HepG2 (cell line): ENCODE results near the gene CST3. TPM values are rescaled to one million over a fixed set of nuclear protein-coding genes. Genes with fewer than 3 reads are reported as not detected.

Experiments used
- AKAP8 ChIP-seq: sonication (generic); formaldehyde crosslinking; IDR thresholded peaks from 2 replicates; pipeline ENCODE4 v1.5.1; 2020; ENCODE audit warnings: mild to moderate bottlenecking, missing genetic modification reagents
- CBX5 ChIP-seq: sonication (generic); formaldehyde crosslinking; IDR thresholded peaks from 2 replicates; pipeline ENCODE4 v1.4.0; 2020; ENCODE audit warnings: missing genetic modification reagents, borderline replicate concordance
- CC2D1A ChIP-seq: sonication (generic); formaldehyde crosslinking; IDR thresholded peaks from 2 replicates; pipeline ENCODE4 v1.8.1; 2023; ENCODE audit warnings: mild to moderate bottlenecking, missing genetic modification reagents
- E2F1 ChIP-seq: sonication (generic); formaldehyde crosslinking; IDR thresholded peaks from 2 replicates; pipeline ENCODE4 v1.5.0; 2020; ENCODE audit warnings: missing genetic modification reagents
- HINFP ChIP-seq: sonication (generic); formaldehyde crosslinking; IDR thresholded peaks from 2 replicates; pipeline ENCODE4 v1.4.0; 2020; ENCODE audit warnings: low read depth, mild to moderate bottlenecking, missing genetic modification reagents
- IRF9 ChIP-seq: sonication (generic); formaldehyde crosslinking; IDR thresholded peaks from 2 replicates; pipeline ENCODE4 v1.8.0; 2022; ENCODE audit warnings: missing genetic modification reagents, mild to moderate bottlenecking, borderline replicate concordance
- MIXL1 ChIP-seq: IDR thresholded peaks from 2 replicates; pipeline ENCODE4 v1.6.1; 2016
- NR0B2 ChIP-seq: sonication (generic); formaldehyde crosslinking; IDR thresholded peaks from 2 replicates; pipeline ENCODE4 v1.4.0; 2020; ENCODE audit warnings: mild to moderate bottlenecking, missing genetic modification reagents
- RBAK ChIP-seq: sonication (generic); formaldehyde crosslinking; IDR thresholded peaks from 2 replicates; pipeline ENCODE4 v1.5.1; 2020; ENCODE audit warnings: mild to moderate bottlenecking, missing genetic modification reagents
- ZBTB37 ChIP-seq: sonication (generic); formaldehyde crosslinking; IDR thresholded peaks from 2 replicates; pipeline ENCODE4 v1.4.0; 2020; ENCODE audit warnings: mild to moderate bottlenecking, missing genetic modification reagents
- ZNF335 ChIP-seq: sonication (generic); formaldehyde crosslinking; IDR thresholded peaks from 2 replicates; pipeline ENCODE4 v1.4.0; 2020; ENCODE audit warnings: missing genetic modification reagents
- ZNF446 ChIP-seq: sonication (generic); formaldehyde crosslinking; IDR thresholded peaks from 2 replicates; pipeline ENCODE4 v1.5.0; 2020; ENCODE audit warnings: mild to moderate bottlenecking, missing genetic modification reagents
- ZNF549 ChIP-seq: sonication (generic); formaldehyde crosslinking; IDR thresholded peaks from 2 replicates; pipeline ENCODE4 v1.5.0; 2020; ENCODE audit warnings: missing genetic modification reagents
- ZNF552 ChIP-seq: sonication (generic); formaldehyde crosslinking; IDR thresholded peaks from 2 replicates; pipeline ENCODE4 v1.9.0; 2022; ENCODE audit warnings: missing genetic modification reagents, mild to moderate bottlenecking, borderline replicate concordance
- ZNF572 ChIP-seq: sonication (generic); formaldehyde crosslinking; IDR thresholded peaks from 2 replicates; pipeline ENCODE4 v1.5.1; 2020; ENCODE audit warnings: mild to moderate bottlenecking, missing genetic modification reagents
- ZNF609 ChIP-seq: sonication (generic); formaldehyde crosslinking; IDR thresholded peaks from 2 replicates; pipeline ENCODE4 v1.4.0; 2020; ENCODE audit warnings: mild to moderate bottlenecking, missing genetic modification reagents, borderline replicate concordance
- ZNF644 ChIP-seq: IDR thresholded peaks from 2 replicates; pipeline ENCODE4 v1.6.1; 2016; ENCODE audit warnings: low read depth
- ZNF772 ChIP-seq: sonication (generic); formaldehyde crosslinking; IDR thresholded peaks from 2 replicates; pipeline ENCODE4 v1.5.0; 2020; ENCODE audit warnings: mild to moderate bottlenecking, missing genetic modification reagents
- ZNF816 ChIP-seq: sonication (generic); formaldehyde crosslinking; IDR thresholded peaks from 2 replicates; pipeline ENCODE4 v1.8.0; 2022; ENCODE audit warnings: missing genetic modification reagents, mild to moderate bottlenecking, borderline replicate concordance
- ZNF839 ChIP-seq: sonication (generic); formaldehyde crosslinking; IDR thresholded peaks from 2 replicates; pipeline ENCODE4 v1.4.0; 2020; ENCODE audit warnings: missing genetic modification reagents, mild to moderate bottlenecking, borderline replicate concordance
- ZNF891 ChIP-seq: sonication (generic); formaldehyde crosslinking; IDR thresholded peaks from 2 replicates; pipeline ENCODE4 v1.5.0; 2020; ENCODE audit warnings: mild to moderate bottlenecking, missing genetic modification reagents
- polyA plus RNA-seq, 8 experiments: library from polyadenylated mRNA; depleted of rRNA in 3 of 8; stranded (reverse) in 7 of 8; unstranded in 1 of 8; fragments of >200 nt; fragmentation: Illumina TruSeq in 4 of 8; extraction: Trizol in 4 of 8; gene quantifications; 2 replicates each; pipeline versions ENCODE4 v1.2.1 to v1.2.3, GENCODE V29; 2011 to 2016; ENCODE audit warnings: low read depth in 4 of 8, missing spikeins in 1 of 8, mixed read lengths in 1 of 8; ENCODE audit not compliant: insufficient read depth in 1 of 8
- total RNA-seq, 5 experiments: library from RNA; depleted of rRNA; stranded (reverse); fragments of >200 nt; fragmentation: Illumina TruSeq; extraction: Trizol; gene quantifications; 2 replicates each; pipeline ENCODE4 v1.2.3, GENCODE V29; 2016; ENCODE audit warnings: low read depth in 1 of 5

CST3 gene
- total and polyA plus RNA-seq, 2 of the 13 experiments (the other 11 are each of a cell fraction or from before 2014, with no cell fraction given) = 690 to 1,005 TPM

GRCh38 chr20:23630392-23630849 lies 7.3 kb downstream of the CST3 start (continued):
- TF ChIP-seq NR0B2 (CRISPR knock-in tag) = no peak
- TF ChIP-seq ZNF816 = no peak
- no peak for TF ChIP-seq ZNF772 (CRISPR knock-in tag)
- TF ChIP-seq ZNF552 (CRISPR knock-in tag) = no peak
- TF ChIP-seq MIXL1 (CRISPR knock-in tag) = no peak
- TF ChIP-seq ZNF891 = no peak; the same call in 1 of the 2 replicates
- no peak for TF ChIP-seq ZNF572 (CRISPR knock-in tag)
- no peak for TF ChIP-seq RBAK (CRISPR knock-in tag)
- no peak for TF ChIP-seq AKAP8 (CRISPR knock-in tag)
- TF ChIP-seq CC2D1A (CRISPR knock-in tag) = no peak
- no peak for TF ChIP-seq E2F1
- TF ChIP-seq CBX5 (CRISPR knock-in tag) = no peak
- TF ChIP-seq ZNF446 = no peak
- TF ChIP-seq ZBTB37 (CRISPR knock-in tag) = no peak
- 0 out of 2 replicates have a peak, but pooled peaks have one; percentile 14 for TF ChIP-seq ZNF335
- TF ChIP-seq ZNF609 (CRISPR knock-in tag) = no peak
- no peak for TF ChIP-seq ZNF549 (CRISPR knock-in tag)
- no peak for TF ChIP-seq HINFP
- no peak for TF ChIP-seq IRF9 (CRISPR knock-in tag)
- TF ChIP-seq ZNF644 (CRISPR knock-in tag) = no peak
- TF ChIP-seq ZNF839 = no peak
